GM18861 (cell line): ENCODE measurements around the gene RALA.
"Not testable (repeated sequence)": the region's sequence is repeated elsewhere in the genome, so short reads cannot be mapped to it uniquely, and the experiment has no call there.

Source experiments
- ATAC-seq: cut with Tn5 transposase; IDR thresholded peaks from one replicate; pipeline ENCODE4 v1.9.1; 2021; ENCODE audit not compliant: unreplicated experiment

The RALA gene

DNA sequence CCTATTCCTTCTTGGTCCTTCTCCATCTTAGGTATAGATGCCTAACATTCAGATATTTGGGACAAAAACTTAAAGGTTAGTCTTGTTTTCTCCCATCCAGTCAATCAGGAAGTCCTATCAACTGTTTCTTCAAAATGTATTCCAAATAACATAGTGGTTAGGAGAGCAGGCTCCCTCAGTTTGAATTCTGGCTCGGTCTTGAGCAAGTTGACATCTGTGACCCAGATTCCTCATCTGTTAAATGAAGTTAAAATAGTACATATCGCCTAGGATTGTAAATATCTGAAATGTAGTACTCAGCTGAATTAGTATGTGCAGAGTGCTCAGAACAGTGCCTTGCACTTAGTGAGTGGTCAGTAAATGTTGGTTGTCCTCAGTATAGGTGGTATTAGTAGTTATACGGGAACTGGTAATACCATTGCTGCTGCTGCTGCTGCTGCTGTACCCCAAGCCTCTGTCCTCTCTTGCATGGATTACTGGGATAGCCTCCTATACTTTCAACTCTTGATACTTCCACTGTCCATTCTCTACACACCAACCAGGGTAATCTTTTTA lies 58.6 kb downstream of the RALA start:
- ATAC-seq = no peak

- no peak for ATAC-seq
Measured at GRCh38 chr7:39683216-39683845, 60.0 kb downstream of the RALA start.

GRCh38 chr7:39686261-39686924 lies 63.0 kb downstream of the RALA start:
- peak; percentile 72 for ATAC-seq

- no peak for ATAC-seq
Measured at GRCh38 chr7:39688611-39689480, 65.5 kb downstream of the RALA start.

DNA sequence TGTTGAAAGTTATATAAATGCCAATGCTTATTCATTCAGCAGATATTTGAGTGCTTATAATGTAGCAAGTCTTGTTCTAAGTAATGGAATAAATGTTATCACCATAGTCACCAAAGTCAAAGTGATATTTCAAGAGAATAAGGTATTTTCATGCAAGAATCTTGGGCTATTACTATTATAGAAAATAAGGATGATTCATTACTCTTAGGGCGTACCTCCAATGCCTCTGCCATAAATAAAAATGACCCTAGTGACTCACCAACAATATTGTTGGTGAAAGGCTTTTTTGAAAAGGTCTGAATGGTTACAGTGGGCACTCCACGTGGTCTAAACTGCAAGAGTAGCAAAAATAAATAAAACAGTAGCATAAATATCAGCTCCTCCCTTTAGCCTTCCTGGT lies 68.4 kb downstream of the RALA start:
- no peak for ATAC-seq

DNA sequence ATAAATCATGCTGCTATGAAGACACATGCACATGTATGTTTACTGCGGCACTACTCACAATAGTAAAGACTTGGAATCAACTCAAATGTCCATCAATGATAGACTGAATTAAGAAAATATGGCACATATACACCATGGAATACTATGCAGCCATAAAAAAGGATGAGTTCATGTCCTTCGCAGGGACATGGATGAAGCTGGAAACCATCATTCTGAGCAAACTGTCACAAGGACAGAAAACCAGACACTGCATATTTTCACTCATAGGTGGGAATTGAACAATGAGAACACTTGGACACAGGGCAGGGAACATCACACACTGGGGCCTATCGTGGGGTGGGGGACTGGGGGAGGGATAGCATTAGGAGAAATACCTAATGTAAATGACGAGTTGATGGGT lies 69.7 kb downstream of the RALA start:
- not testable (repeated sequence) for ATAC-seq

- ATAC-seq = no peak
Measured at GRCh38 chr7:39693812-39694211, 70.4 kb downstream of the RALA start.

- ATAC-seq = no peak
Measured at GRCh38 chr7:39695852-39696586, 72.6 kb downstream of the RALA start.

DNA sequence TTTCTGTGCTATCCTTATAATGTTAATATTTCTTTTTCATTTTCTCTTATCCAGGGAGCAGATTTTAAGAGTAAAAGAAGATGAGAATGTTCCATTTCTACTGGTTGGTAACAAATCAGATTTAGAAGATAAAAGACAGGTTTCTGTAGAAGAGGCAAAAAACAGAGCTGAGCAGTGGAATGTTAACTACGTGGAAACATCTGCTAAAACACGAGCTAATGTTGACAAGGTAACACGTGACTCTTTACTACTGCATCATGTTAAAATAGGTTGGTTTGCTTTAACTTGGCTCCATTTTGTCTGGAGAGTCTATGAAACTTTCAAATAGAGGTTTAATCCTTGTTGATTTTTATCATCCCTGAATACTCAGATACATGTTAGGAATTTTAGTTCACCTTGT lies 73.3 kb downstream of the RALA start:
- ATAC-seq = no peak

GRCh38 chr7:39697483-39697882 lies 74.1 kb downstream of the RALA start:
- ATAC-seq = no peak

- ATAC-seq = no peak
Measured at GRCh38 chr7:39700165-39700564, 76.8 kb downstream of the RALA start.

DNA sequence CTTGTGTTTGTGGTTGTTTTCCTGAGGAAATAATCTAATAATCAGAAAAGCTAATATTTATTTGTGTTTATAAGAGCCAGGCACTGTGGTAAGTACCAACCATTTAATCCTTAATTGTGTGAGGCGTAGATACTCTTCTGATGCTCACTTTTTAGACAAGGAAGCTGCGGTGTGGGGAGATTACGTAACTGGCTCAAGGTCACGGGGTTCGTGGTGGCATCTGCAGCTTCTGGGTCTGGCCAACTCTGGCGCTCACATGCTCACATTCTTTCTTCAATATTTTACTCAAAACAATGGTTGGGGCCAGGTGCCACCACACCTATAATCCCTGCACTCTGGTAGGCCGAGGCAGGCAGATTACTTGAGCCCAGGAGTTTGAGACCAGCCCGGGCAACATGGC lies 77.6 kb downstream of the RALA start:
- ATAC-seq = no peak

- ATAC-seq = no peak
Measured at GRCh38 chr7:39702133-39702532, 78.8 kb downstream of the RALA start.

GRCh38 chr7:39703144-39703543 lies 79.8 kb downstream of the RALA start:
- ATAC-seq = no peak

GRCh38 chr7:39709029-39709428 lies 85.7 kb downstream of the RALA start:
- no peak for ATAC-seq

DNA sequence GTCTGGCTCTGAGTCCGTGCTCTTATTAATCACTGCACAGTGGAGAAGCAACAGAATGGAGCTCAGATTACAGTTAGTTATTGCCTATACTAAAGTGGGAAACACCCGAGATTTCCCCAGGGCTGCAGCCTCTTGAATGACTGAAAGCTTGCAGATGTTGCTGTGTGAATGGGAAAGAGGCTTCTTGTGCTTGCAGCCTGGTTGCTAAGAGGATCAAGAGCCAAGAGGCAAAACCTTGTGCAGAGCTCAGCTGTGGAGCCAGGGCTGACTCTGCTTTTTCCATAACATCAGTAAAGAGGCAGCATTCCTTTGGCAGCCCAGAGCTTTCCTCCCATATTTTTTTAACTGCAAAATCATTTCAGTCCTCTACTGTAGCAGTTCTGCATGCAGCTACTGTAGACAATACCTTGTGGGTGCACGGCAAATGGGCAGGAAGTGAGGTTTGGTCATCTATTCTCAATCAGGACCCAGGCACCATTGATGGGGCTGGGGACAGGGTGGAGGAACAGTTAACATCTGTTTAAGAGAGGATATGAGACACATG lies 86.5 kb downstream of the RALA start:
- ATAC-seq = peak; percentile 78

DNA sequence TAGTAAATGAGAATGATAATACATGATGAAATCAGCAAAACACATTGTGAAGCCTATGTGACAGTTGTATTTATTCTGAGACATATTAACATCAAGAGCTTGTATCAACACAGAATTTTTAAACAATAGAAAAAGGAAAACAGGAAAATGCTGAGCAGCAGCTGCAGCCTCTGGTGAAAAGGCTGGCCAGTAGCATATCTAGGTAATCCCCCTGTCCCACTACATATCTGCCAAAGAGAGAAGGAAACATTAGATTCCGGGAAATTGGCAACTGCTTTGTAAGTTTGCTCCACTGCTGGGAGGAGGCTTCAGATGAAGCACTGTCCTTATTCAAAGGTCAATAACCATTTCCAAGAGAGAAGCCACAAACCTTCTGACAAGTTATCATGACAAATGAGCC lies 89.4 kb downstream of the RALA start:
- no peak for ATAC-seq

DNA sequence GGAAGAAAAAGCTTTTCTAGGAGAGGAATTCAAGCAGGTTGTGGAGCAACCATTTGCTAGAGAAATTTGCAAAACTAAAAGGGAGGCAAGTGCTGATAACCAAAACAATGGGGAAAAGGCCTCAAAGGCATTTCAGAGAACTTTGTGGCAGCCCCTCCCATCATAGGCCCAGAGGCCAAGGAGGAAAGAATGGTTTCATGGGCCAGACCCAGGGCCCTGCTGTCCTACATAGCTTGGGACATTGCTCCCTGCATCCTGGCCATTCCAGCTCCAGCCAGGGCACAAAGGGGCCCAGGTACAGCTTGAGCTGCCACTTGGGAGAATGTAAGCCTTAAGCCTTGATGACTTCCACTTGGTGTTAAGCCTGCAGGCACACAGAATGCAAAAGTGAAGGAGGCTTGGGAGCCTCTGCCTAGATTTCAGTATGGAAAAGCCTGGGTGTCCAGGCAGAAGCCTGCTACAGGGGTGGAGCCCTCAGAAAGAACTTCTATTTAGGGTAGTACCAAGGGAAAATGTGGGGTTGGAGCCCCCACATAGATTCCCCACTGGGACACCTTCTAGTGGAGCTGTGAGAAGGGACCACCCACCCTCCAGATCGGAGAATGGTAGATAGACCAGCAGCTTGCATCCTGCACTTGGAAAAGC lies 91.2 kb downstream of the RALA start:
- ATAC-seq = no peak

- no peak for ATAC-seq
Measured at GRCh38 chr7:39720586-39720985, 97.2 kb downstream of the RALA start.

DNA sequence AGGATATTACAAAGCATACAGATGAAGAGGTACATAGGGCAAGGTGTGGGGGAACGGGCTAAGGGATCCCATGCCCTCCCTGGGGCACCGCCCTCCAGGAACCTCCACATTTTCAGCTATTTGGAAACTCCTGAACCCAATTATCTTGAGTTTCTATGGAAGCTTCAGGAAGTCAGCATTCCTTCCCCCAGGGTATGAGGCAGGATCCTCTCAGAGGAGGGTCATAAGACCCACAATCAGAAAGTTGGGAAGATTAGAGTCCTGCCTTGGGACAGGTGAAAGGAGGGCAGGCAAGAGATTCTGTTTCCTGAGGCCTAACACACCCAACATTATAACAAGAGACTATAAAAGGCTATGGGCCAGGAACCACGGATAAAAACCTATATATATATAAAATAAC lies 98.0 kb downstream of the RALA start:
- no peak for ATAC-seq
